HL-60 (cell line): ENCODE data around the gene KRT86.
"Not testable (repeated sequence)": the region's sequence is repeated elsewhere in the genome, so short reads cannot be mapped to it uniquely, and the experiment has no call there.

Source experiments
- DNase-seq, 2 experiments: peaks; one replicate each; pipeline ENCODE4 v3.0.0-alpha.2; 2010 to 2020; ENCODE audit warnings: low read depth in 1 of 2, low spot score in 1 of 2
- H3K27ac ChIP-seq: fragments of 250-450 bp; sonication (Bioruptor Pico); replicated peaks from 2 replicates; pipeline ENCODE4 v1.5.1; 2020; ENCODE audit warnings: mild to moderate bottlenecking, moderate library complexity
- H3K27me3 ChIP-seq: fragments of 250-450 bp; sonication (Bioruptor Pico); 2 replicates; pipeline ENCODE4 v1.5.1; 2021; ENCODE audit warnings: mild to moderate bottlenecking, moderate library complexity; ENCODE audit not compliant: insufficient read depth, poor library complexity, severe bottlenecking
- H3K4me3 ChIP-seq: replicated peaks from 2 replicates; pipeline ENCODE4 v1.5.1; 2011; ENCODE audit warnings: mild to moderate bottlenecking, control low read depth, low read length; ENCODE audit not compliant: insufficient read depth
- CTCF ChIP-seq: IDR thresholded peaks from one replicate; pipeline ENCODE4 v1.5.1; 2011; ENCODE audit warnings: low read length, control low read depth, inconsistent platforms; ENCODE audit not compliant: insufficient read depth
- GABPA ChIP-seq: IDR thresholded peaks from 2 replicates; pipeline ENCODE4 v1.6.1; 2012; ENCODE audit warnings: low read depth
- POLR2AphosphoS5 ChIP-seq: IDR thresholded peaks from 2 replicates; pipeline ENCODE4 v1.6.1; 2012; ENCODE audit warnings: low read depth
- REST ChIP-seq: IDR thresholded peaks from 2 replicates; pipeline ENCODE4 v1.6.1; 2012; ENCODE audit warnings: low read depth; ENCODE audit not compliant: insufficient replicate concordance
- SPI1 ChIP-seq: IDR thresholded peaks from 2 replicates; pipeline ENCODE4 v1.6.1; 2012; ENCODE audit warnings: low read depth, mild to moderate bottlenecking, borderline replicate concordance

KRT86 gene

GRCh38 chr12:52236386-52237050 is 37.9 kb upstream of the KRT86 start:
- Histone ChIP-seq H3K27me3 (peaks cover 14% of the 10 kb centered on the region), H3K27ac (no peak overlapping the region), H3K4me3 (no peak overlapping the region)
- no peak for DNase-seq
- TF ChIP-seq POLR2AphosphoS5 (no peak), SPI1 (no peak), CTCF (no peak), REST (no peak), GABPA (no peak)

GRCh38 chr12:52238207-52238840 is 36.1 kb upstream of the KRT86 start:
- DNase-seq = no peak
- TF ChIP-seq SPI1 = no peak
- no peak overlapping the region for H3K4me3 ChIP-seq
- H3K27ac ChIP-seq = no peak overlapping the region
- H3K27me3 ChIP-seq = peaks cover 5% of the 10 kb centered on the region

- no peak overlapping the region for H3K4me3 ChIP-seq
- no peak for TF ChIP-seq CTCF
- no peak for TF ChIP-seq REST
- TF ChIP-seq GABPA = no peak
- no peak for TF ChIP-seq SPI1
- TF ChIP-seq POLR2AphosphoS5 = no peak
- DNase-seq = no peak
- H3K27ac ChIP-seq = no peak overlapping the region
- no peaks in the 10 kb centered on the region for H3K27me3 ChIP-seq
These were observed 35.4 kb upstream of the KRT86 start for GRCh38 chr12:52238916-52239646.

GRCh38 chr12:52239767-52240166 is 34.7 kb upstream of the KRT86 start:
- Histone ChIP-seq H3K4me3 (no peak overlapping the region), H3K27me3 (no peaks in the 10 kb centered on the region), H3K27ac (no peak overlapping the region)
- no peak for DNase-seq
- no peak for TF ChIP-seq GABPA
- TF ChIP-seq REST = no peak
- TF ChIP-seq CTCF = no peak
- TF ChIP-seq SPI1 = no peak
- TF ChIP-seq POLR2AphosphoS5 = no peak

GRCh38 chr12:52240247-52240646 is 34.2 kb upstream of the KRT86 start:
- not testable (repeated sequence) for DNase-seq, H3K4me3 ChIP-seq, H3K27me3 ChIP-seq, H3K27ac ChIP-seq
